Measurements from ENCODE around the gene PSMB11.

- TF ChIP-seq, protein P1, sequence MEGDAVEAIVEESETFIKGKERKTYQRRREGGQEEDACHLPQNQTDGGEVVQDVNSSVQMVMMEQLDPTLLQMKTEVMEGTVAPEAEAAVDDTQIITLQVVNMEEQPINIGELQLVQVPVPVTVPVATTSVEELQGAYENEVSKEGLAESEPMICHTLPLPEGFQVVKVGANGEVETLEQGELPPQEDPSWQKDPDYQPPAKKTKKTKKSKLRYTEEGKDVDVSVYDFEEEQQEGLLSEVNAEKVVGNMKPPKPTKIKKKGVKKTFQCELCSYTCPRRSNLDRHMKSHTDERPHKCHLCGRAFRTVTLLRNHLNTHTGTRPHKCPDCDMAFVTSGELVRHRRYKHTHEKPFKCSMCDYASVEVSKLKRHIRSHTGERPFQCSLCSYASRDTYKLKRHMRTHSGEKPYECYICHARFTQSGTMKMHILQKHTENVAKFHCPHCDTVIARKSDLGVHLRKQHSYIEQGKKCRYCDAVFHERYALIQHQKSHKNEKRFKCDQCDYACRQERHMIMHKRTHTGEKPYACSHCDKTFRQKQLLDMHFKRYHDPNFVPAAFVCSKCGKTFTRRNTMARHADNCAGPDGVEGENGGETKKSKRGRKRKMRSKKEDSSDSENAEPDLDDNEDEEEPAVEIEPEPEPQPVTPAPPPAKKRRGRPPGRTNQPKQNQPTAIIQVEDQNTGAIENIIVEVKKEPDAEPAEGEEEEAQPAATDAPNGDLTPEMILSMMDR (conservative IDR thresholded peaks at IDR 0.05) = no peak
- TF ChIP-seq EZH2 (IDR thresholded peaks at IDR 0.05; ENCODE audit: low read depth) = no peak
These were observed 8.1 kb upstream of the PSMB11 start for GRCh38 chr14:23033801-23034497.
